Measurements from ENCODE around the gene CR1.
"Not testable (repeated sequence)": the region's sequence is repeated elsewhere in the genome, so short reads cannot be mapped to it uniquely, and the experiment has no call there.

Gene CR1

DNA sequence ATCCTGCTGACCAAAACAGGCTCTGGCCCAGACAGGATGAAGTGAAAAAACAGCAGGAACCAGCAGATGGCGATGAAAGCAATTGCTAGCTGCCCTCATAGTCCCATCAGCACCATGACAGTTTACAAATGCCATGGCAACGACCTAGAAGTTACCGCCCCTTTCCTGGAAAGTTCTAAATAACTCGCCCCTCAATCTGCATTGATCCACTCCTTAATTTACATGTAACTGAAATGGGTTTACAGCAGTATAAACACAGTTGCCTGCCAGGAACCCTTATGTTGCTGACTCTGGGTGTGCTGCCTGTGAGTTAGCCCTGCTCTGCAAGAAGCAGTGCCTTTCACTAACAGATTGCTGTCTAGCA, 83.5 kb downstream of the CR1 start:
- Histone ChIP-seq H3K36me3 (replicated peaks; ENCODE audit: low read depth, low read length) (no peaks in the 10 kb centered on the region), H3K9ac (ENCODE audit: low read length) (no peak overlapping the region), H3K4me3 (ENCODE audit: low read length) (no peak overlapping the region), H3K4me2 (ENCODE audit: low read length) (no peak overlapping the region), H4K20me1 (ENCODE audit: insufficient read depth, low read length) (no peaks in the 10 kb centered on the region), H3K27ac (ENCODE audit: low read length) (no peak overlapping the region), H3K27me3 (ENCODE audit: low read depth, low read length) (peaks cover 22% of the 10 kb centered on the region), H2AFZ (ENCODE audit: low read depth, low read length) (peak overlapping the region; percentile 86), H3K79me2 (ENCODE audit: low read length) (no peaks in the 10 kb centered on the region), H3K9me3 (ENCODE audit: insufficient read depth, low read length) (no peaks in the 10 kb centered on the region), H3K4me1 (ENCODE audit: low read length) (peaks cover 4% of the 10 kb centered on the region)
- TF ChIP-seq, protein P1, sequence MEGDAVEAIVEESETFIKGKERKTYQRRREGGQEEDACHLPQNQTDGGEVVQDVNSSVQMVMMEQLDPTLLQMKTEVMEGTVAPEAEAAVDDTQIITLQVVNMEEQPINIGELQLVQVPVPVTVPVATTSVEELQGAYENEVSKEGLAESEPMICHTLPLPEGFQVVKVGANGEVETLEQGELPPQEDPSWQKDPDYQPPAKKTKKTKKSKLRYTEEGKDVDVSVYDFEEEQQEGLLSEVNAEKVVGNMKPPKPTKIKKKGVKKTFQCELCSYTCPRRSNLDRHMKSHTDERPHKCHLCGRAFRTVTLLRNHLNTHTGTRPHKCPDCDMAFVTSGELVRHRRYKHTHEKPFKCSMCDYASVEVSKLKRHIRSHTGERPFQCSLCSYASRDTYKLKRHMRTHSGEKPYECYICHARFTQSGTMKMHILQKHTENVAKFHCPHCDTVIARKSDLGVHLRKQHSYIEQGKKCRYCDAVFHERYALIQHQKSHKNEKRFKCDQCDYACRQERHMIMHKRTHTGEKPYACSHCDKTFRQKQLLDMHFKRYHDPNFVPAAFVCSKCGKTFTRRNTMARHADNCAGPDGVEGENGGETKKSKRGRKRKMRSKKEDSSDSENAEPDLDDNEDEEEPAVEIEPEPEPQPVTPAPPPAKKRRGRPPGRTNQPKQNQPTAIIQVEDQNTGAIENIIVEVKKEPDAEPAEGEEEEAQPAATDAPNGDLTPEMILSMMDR (IDR thresholded peaks at IDR 0.05; ENCODE audit: low read depth, low read length), result peak; percentile 78
- TF ChIP-seq EZH2phosphoT487 (IDR thresholded peaks at IDR 0.05; ENCODE audit: low read depth), result no peak

DNA sequence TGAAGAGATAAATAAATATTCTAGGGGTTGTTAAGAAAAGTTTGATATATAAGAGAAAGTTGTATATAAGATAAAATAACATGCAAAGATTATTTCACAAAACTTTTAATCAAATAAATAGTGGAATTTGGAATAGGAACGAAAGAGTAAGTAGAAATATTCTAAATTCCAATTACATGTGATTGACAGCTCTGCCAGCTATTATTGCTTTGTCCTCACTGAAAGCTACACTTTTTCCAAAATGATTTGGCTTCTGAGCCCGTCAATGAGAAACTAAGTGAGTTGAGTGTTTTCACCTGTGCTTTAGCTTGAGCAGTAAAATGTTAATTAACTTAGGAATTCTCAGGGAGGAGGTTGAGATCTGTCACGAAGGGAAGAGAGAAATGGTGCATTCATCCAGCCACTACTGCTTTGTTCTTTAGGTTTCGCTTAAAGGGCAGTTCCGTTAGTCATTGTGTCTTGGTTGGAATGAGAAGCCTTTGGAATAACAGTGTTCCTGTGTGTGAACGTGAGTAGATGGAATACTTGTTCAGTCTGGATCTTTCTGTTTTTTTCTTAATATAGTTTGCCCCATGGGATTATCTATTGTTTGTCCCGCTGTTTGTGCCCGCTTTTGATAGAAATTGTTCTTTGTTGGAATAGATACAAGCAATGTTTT, 85.7 kb downstream of the CR1 start:
- H3K9me3 ChIP-seq (ENCODE audit: insufficient read depth, low read length), result no peaks in the 10 kb centered on the region
- H3K79me2 ChIP-seq (ENCODE audit: low read length), result no peaks in the 10 kb centered on the region
- no peak overlapping the region for H2AFZ ChIP-seq (ENCODE audit: low read depth, low read length)
- H3K4me3 ChIP-seq (ENCODE audit: low read length), result no peak overlapping the region
- H3K36me3 ChIP-seq (replicated peaks; ENCODE audit: low read depth, low read length), result no peaks in the 10 kb centered on the region
- H3K4me1 ChIP-seq (ENCODE audit: low read length), result peaks cover 4% of the 10 kb centered on the region
- H4K20me1 ChIP-seq (ENCODE audit: insufficient read depth, low read length), result no peaks in the 10 kb centered on the region
- H3K27ac ChIP-seq (ENCODE audit: low read length), result no peak overlapping the region
- no peak overlapping the region for H3K9ac ChIP-seq (ENCODE audit: low read length)
- no peak overlapping the region for H3K4me2 ChIP-seq (ENCODE audit: low read length)
- peaks cover 36% of the 10 kb centered on the region for H3K27me3 ChIP-seq (ENCODE audit: low read depth, low read length)
- TF ChIP-seq, protein P1 (IDR thresholded peaks at IDR 0.05; ENCODE audit: low read depth, low read length), result no peak
- TF ChIP-seq EZH2phosphoT487 (IDR thresholded peaks at IDR 0.05; ENCODE audit: low read depth), result no peak

DNA sequence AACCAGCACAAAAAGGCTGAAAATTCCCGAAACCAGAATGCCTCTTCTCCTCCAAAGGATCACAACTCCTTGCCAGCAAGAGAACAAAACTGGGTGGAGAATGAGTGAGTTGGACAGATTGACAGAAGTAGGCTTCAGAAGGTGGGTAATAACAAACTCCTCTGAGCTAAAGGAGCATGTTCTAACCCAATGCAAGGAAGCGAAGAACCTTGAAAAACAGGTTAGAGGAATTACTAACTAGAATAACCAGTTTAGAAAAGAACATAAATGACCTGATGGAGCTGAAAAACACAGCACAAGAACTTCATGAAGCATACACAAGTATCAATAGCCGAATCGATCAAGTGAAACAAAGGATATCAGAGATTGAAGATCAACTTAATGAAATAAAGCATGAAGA, 93.5 kb downstream of the CR1 start:
- H4K20me1 ChIP-seq (ENCODE audit: insufficient read depth, low read length); H3K4me1 ChIP-seq (ENCODE audit: low read length); H3K9me3 ChIP-seq (ENCODE audit: insufficient read depth, low read length); H3K9ac ChIP-seq (ENCODE audit: low read length); H3K79me2 ChIP-seq (ENCODE audit: low read length); H3K4me3 ChIP-seq (ENCODE audit: low read length); H3K27ac ChIP-seq (ENCODE audit: low read length); H3K4me2 ChIP-seq (ENCODE audit: low read length); H3K36me3 ChIP-seq (replicated peaks; ENCODE audit: low read depth, low read length); H2AFZ ChIP-seq (ENCODE audit: low read depth, low read length): not testable (repeated sequence)
- peaks cover 22% of the 10 kb centered on the region; the same call in 1 of the 2 replicates for H3K27me3 ChIP-seq (ENCODE audit: low read depth, low read length)

DNA sequence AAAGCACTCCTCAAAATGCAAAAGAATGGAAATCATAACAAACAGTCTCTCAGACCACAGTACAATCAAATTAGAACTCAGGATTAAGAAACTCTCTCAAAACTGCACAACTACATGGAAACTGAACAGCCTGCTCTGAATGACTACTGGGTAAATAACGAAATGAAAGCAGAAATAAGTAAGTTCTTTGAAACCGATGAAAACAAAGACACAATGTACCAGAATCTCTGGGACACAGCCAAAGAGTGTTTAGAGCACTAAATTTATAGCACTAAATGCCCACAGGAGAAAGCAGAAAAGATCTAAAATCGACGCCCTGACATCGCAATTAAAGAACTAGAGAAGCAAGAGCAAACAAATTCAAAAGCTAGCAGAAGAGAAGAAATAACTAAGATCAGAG, 95.2 kb downstream of the CR1 start:
- not testable (repeated sequence) for H3K9me3 ChIP-seq (ENCODE audit: insufficient read depth, low read length); H4K20me1 ChIP-seq (ENCODE audit: insufficient read depth, low read length); H3K27ac ChIP-seq (ENCODE audit: low read length); H3K4me1 ChIP-seq (ENCODE audit: low read length); H3K4me3 ChIP-seq (ENCODE audit: low read length); H3K36me3 ChIP-seq (replicated peaks; ENCODE audit: low read depth, low read length); H3K9ac ChIP-seq (ENCODE audit: low read length); H2AFZ ChIP-seq (ENCODE audit: low read depth, low read length); H3K4me2 ChIP-seq (ENCODE audit: low read length); H3K79me2 ChIP-seq (ENCODE audit: low read length); H3K27me3 ChIP-seq (ENCODE audit: low read depth, low read length)

DNA sequence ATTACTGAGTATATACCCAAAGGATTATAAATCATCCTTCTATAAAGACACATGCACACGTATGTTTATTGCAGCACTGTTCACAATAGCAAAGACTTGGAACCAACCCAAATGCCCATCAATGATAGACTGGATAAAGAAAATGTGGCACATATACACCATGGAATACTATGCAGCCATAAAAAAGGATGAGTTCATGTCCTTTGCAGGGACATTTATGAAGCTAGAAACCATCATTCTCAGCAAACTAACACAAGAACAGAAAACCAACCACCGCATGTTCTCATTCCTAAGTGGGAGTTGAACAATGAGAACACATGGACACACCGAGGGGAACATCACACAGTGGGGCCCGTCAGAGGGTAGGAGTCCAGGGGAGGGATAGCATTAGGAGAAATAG, 98.1 kb downstream of the CR1 start:
- not testable (repeated sequence) for H3K27ac ChIP-seq (ENCODE audit: low read length); H3K9me3 ChIP-seq (ENCODE audit: insufficient read depth, low read length); H3K4me3 ChIP-seq (ENCODE audit: low read length); H3K4me2 ChIP-seq (ENCODE audit: low read length); H3K9ac ChIP-seq (ENCODE audit: low read length); H3K4me1 ChIP-seq (ENCODE audit: low read length); H3K79me2 ChIP-seq (ENCODE audit: low read length); H2AFZ ChIP-seq (ENCODE audit: low read depth, low read length); H4K20me1 ChIP-seq (ENCODE audit: insufficient read depth, low read length); H3K36me3 ChIP-seq (replicated peaks; ENCODE audit: low read depth, low read length)
- H3K27me3 ChIP-seq (ENCODE audit: low read depth, low read length), result peaks cover 13% of the 10 kb centered on the region

Measured in OCI-LY3 (cell line).